NCI-H510A (cell line): Measurements from ENCODE around the gene GAPDH.
"Not testable (repeated sequence)": the region's sequence is repeated elsewhere in the genome, so short reads cannot be mapped to it uniquely, and the experiment has no call there.

ENCODE experiments used
- DNase-seq: peaks from one replicate; lab custom pipeline; 2025; lab: John Stamatoyannopoulos, UW

GAPDH gene

DNA sequence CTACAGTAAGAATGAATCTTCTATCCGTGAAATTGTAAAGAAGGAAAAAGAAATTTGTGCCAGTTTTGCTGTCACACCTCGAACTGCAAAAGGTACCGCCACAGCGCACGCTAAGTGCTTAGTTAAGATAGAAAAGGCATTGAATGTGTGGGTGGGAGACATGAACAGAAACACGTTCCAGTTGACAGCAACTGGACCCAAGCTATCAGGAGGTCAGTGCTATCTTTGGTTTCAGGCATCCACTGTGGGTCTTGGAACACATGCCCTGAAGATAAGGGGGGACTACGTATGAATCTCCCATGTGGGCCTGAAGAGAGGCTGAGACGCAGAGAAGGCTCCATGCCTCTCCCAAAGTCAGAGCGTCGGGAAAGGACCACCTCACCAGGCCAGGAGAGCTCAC lies 11.7 kb downstream of the GAPDH start:
- no peak for DNase-seq

DNA sequence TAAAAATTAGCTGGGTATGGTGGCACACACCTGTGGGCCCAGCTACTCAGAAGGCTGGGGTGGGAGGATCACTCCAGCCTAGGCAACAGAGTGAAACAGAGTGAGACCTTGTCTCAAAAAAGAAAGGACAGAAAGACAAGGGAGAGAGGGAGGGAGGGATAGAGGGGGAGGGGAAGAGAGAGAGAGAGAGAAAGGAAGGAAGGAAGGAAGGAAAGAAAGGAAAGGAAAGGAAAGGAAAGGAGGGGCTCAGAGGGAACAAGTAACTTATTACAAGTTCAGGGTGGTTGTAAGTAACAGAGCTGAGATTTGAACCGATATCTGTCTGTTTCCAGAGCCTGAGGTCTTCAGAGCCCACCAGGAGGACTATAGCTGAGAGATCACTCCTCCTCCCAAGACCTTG lies 13.2 kb downstream of the GAPDH start:
- DNase-seq = no peak

DNA sequence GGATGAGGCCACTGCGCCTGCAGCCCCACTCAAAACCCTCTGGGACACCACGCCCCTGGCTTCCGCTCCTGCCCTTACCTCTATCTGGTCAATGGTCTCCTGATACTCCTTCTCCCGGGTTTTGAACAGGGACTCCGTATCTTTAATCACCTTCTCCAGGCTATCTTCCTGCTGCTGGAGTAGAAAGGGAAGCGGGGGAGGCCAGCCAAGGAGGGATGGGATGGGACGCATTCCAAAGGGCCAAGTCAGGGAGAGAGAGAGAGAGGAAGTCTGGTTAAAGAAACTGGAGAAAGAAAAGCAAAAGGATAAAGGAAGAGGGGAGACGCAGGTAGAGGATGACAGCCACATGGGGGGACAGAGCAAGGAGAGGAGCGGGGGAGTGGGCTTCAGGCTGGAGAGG lies 13.7 kb downstream of the GAPDH start:
- no peak for DNase-seq

DNA sequence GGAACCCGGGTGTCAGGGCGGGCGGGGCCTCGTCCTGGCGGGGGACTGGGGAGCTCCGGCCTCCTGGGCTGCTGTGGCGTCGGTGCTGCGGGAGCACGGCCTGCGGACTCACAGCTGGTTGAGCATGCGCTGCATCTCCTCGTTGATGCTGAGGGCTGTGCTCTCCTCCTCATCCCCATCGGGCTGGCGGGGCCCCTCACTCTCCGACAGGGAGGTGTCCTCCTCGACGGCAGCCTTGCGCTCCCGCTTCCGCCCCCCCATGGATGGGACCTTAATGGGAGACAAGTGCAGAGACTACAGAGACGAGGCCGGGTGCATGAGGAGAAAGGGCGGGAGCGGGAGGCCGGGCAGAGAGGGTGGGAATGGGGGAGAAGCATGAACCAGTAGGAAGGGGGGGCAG lies 14.2 kb downstream of the GAPDH start:
- no peak for DNase-seq

DNA sequence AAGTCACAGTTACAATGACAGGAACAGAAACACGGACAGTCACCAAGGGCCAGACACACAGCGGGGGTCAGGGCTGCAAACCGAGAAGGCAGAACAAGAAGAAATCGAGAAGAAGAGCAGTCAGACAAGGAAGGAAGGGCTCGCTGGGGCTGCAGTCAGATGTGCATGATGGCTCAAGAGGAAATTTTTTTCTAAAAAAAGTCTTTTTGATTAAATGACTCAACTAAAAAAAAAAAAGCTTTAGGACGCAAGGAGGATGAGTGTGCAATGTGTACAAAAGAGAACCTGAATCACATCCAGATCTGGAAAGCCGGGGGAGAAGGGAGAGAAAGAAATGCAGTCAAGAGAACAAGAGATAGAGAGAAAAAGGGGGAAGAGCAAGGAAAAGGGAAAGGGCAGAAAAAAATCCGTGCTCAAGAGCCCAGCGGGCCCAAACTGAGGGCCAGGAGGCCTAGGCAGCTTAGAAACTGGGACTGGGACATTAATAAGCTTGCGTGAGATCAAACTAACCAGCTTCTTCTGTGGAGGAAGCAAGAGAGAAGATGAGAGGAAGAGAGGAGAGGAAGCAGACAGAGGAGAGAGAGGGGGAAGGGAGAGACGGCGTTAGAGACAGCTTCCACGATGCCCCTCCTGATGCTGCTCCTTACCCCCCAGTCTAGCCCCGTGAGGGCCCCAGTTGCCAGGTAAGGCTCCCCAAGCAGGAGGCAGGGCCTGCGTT lies 14.8 kb downstream of the GAPDH start:
- DNase-seq = no peak

DNA sequence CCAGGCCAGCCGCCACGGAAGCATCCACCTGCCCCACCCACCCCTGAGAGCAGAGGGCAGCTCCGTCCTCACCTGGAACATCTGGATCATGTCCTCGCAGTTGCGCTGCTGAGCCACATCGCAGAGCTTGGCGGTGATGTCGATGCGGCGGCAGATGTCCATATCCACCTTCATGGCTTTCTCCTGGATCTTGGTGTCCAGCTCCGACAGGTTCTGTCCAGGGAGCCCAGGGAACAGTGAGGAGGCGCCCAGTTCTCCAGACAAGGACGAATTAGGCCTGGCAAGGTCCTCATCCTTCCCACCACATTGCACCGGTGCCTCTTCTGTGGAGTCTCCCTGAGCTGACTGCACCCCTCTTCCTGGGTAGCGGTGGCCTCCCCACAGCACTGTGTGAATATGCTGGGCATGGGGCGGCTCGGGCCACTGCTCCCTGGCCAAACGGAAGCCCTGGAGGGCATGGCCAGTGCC lies 15.4 kb downstream of the GAPDH start:
- no peak for DNase-seq

DNA sequence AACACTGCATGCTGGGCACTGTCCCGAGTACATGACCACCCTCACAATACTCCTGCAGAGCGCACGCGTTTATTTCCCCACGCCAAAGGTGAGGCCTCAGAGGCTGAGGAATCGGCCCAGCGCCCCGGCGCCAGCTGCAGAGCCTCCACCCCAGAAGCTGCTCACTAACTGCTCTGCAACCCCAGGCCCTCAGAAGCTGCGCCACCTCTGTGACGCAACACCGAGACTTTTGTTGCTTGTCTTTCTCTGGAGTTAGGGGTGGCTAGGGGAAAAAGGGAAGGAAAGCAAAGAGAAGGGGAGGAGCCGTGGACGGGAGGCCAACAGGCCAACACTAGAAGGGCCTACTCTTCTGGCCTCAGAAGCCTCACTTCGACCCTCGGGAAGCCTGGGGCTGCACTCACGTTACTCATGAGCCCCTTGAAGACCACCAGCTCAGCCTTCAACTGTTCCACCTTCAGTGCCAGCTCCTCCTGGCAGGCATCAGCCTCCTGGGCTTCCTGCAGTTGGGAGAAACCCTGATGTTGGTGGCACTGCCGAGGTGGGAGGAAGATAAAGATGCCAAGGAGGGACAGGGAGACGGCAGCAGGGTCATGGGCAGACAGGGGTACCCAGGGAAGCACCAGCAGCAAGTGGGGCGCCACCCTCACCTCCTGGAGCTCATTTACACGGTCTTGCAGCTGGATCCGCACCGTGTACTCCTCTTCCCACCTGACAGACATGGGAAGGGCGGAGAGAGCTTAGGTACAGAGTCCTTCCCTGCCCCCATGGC lies 16.2 kb downstream of the GAPDH start:
- no peak for DNase-seq

DNA sequence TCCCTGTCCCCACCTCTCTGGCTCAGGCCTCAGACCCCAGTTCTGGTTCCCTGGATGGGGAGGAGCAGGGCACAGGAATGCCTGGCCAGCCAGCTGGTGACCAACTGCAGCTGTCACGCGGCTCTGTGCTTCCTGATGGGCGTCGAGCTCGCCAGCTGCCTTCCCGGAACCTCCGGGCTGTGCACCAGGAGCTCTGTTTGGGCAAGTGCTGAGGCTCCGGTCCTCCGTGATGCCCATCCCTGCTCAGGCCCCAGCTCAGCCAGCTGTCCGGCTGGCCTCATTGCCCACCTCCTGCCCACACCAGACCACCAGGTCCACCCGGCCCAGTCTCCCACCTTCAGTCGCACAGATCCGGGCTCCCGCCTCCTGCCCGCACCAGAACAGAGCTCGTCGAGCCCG lies 16.7 kb downstream of the GAPDH start:
- no peak for DNase-seq

DNA sequence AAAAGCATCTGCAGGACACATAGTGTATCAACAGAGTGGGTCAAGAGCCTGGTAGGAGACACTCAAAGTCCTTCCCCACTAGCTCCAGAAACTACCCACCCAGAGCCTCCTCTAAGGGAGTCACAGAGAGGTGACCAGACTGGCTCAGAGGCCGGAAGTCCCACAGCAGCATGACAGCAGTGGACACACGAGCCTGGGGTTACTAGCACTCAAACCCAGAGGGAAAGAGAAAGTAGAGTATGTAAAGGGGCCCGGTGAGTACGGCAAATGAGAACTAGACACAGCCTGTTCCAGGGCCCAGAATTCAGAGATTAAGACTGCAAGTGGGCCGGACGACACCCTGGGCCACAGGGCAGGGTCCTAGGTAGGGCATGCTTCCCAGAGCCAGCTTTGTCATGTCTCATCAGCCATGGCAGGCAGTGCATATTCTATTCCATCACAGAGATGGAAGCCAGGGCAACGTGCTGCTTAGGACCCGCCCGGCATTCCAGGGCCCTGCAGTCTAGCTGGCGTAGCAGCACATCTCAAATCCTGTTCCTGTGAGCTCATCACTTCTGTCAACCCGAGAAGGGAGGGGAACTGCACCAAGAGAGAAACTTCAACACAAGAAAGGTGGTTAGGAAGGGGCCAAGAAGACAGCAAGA lies 17.3 kb downstream of the GAPDH start:
- DNase-seq = no peak

DNA sequence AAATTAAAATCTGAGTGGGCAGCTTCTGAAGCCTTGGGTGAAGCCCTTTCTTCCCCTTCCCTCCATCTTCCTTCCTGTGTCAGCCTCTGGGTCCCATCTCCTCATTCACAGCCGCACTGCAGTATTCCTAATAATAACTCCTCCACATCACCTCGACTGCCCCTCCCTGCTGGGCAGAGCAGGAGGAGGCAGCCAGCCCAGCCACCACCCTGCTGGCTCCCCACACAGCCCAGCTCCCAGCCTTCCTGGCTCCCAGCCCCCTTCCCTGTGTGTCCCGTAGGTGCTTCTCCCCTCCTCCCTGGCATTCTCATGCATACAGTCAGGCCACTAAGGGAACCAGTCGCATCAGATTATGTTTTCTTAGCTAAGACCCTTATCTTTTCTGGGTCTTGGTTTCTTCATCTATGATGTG lies 17.8 kb downstream of the GAPDH start:
- DNase-seq = no peak

DNA sequence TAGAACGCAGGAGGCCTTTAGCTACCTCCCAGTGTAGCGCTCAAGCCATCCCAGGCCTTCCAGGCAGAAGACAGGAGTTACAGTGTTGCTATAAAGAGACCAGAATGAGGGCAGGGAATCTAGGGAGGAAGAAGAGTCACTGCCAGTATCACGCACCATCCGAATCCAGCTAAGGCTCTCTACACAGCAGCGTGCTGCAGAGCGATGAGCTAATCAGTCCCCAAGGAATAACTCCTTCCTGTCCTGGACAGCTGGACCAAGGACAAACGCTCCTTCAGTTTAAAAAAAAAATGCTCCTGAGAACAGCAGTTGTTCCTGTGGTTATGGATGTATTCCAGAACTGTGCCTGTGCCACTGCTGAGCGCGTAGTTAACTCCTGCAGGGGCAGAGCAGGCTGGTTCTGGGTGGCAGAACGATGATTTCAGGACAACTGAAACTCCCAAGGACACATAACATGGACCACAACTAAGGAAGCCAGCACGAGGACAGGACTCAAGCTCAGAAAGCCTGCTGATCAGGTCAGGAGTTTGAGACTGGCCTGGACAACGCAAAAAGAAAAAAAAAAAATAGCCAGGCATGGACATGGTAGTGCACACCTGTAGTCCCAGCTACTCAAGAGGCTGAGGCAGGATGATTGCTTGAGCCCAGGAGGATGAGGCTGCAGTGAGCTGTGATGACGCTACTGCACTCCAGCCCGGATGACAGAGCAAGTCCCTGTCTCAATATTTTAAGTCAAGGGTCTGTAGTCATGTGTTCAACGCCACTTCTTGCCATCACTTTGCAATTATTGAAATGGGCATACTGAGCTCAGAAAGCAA lies 18.9 kb downstream of the GAPDH start:
- no peak for DNase-seq

DNA sequence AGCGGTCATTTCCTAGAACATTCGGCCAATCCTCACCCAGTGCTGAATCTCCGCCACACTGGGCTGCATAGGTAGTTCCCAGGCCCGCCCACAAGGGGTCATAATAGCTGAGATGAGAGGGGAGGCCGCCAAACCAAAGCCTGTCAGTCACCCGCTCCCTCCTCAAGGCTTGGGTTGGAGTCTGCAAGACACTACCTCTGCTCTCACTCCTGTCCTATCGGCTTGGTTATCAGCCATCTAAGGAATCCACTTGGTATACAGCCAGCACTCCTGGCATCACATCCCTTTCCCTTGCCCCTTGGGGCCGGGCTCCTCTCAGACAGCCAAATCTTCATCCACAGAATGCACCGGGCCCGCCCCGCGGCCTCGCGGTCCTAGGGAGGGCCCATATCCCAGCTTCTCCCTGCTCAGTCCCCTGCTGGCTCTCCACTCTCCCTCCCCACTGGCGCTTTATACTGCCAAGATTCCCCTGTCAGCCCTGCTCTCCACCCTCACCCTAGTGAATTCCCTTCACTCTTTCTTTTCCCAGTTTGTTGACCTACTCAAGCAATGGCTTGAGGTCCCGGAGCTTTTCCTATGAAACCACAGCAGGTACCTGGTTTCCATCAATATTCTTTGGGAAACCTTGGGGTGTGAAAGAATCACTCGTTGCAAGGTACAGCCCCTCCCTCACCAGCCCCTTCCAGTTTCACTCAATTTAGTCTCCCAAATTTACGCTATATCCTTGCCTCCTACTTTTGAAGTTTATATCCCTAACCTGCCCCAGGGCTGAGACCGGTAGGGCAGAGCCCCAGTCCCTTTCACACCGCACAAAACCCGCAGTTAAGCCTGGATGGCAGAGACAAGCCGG lies 20.1 kb downstream of the GAPDH start:
- DNase-seq = peak; percentile 14

DNA sequence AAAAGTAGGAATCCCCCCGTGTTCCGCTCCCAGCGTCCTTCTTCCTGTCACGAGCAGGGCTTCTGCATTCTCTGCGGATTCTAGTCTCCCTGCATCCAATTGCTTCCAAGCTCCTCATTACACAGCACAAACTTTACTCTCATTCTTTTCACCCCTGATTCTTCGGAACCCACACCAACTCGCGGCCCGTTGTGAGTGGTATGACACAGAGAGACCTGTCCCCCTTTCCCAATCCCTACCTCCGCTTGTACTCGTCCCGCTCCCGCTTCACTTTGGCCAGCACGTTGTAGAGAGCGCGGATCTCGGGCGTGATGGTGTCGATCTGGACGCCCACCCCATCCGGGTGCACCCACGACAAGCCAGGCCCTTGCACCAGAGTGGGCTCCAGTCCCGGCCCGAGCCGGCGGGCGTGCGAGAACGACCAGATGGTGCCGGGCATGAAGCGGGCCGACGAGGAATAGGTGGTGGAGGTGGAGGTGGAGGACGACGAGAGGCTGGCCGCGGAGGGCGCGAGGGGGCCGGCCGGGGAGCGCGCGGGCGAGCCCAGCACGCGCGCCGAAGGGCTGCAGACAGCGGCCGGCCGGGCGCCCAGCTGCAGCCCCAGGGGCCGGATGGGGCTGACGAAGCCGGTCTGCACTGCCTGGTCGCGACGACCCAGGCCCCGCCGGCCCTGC lies 20.8 kb downstream of the GAPDH start:
- DNase-seq = no peak

DNA sequence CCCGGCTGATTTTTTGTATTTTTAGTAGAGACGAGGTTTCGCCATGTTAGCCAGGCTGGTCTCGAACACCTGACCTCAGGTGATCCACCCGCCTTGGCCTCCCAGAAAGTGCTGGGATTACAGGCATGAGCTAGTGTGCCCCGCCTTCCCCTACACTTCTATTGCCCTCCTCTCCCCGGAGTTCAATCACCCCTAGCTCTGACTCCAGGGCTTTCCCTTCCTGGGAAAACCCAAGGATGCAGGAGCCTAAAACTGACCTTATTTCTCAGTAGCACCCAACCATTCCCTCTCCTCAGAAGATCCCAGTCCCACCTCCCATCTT lies 22.1 kb downstream of the GAPDH start:
- DNase-seq = not testable (repeated sequence)

DNA sequence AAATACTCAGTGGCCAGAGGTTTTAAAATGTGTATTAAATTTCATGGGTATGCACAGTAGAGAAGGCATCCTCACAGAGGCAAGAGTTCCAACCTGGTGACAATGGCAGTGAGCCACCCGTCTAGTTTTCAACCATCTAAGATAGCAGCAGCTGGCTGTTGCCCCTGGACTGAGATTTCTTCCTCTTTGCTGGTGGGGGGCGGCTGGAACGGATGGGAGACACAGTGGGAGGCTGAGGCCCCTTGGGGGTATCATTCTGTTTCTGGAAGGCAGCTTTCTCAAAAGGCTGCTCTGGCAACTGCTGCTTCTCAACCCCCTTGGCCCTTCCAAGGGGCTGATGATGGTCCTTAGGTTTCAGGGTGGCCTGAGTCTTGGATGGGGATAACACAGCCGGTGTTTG lies 22.5 kb downstream of the GAPDH start:
- DNase-seq = no peak

DNA sequence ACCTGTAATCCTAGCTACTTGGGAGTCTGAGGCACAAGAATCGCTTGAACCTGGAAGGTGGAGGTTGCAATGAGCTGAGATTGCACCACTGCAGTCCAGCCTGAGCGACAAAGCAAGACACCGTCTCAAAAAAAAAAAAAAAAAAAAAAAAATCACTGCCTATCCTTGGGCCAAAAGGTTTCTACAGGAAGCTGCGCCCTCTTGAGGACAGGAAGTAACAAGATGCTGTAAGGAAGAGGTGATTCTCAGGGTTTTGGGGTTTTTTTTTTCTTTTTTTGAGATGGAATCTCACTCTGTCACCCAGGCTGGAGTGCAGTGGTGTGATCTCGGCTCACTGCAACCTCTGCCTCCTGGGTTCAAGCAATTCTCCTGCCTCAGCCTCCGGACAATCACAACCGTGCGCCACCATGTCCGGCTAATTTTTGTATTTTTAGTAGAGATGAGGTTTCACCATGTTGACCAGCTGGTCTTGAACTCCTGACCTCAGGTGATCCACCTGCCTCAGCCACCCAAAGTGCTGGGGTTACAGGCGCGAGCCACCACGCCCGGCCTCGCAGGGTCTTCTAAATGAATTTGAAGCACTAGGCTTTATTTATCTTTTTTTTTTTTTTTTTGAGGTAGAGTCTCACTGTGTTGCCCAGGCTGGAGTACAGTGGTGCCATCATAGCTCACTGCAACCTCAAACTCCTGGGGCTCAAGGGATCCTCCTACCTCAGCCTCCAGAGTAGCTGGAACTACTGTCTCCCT lies 23.9 kb downstream of the GAPDH start:
- DNase-seq = not testable (repeated sequence)

DNA sequence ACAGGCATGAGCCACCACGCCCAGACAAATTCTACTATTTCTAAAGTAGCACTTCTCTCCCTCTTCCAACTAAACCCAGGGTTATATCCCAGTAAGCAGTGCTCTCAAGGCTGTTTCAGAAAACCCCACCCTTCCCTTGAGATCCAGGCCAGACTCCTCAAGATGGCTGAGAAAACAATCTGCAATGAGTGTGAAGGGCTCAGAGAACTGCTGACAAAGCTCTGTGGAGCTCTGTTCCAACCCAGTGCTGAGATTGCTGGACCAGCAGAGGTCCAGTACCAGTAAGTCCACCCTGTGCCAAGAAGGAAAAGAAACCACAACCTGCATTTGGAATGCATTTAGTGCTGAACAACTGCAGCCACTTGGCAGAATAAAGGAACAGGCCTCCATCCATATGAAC lies 25.2 kb downstream of the GAPDH start:
- no peak for DNase-seq

DNA sequence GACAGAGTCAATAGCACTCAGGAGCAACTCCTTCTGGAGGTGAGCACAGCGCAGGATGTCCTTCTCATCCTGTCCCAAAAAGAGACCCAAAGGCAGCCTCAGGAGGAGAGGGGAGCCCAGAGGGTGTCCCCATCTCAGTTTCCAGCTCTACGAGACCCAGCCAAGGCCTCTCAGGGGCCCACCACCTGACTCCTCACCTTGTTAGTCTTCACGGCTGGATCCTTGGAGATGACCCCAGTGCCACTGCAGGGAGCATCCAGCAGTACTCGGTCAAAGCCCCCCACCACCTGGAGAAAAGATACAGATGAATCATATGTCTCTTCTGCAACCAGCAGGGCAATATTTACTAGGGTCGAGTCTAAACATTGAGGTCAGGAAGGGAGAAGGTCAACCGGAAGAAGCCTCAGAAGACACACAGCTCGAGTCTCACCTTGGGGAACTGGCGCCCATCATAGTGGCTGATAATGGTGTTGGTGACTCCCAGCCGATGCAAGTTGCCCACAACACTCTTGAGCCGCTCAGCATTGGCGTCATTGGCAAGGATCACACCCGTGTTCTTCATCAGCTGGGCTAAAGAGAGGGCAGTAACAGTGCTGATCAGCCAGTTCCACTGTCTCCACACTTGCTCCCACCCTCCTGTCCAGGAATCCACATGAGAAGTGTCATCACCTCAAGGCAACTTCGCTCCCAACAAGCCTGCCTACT lies 26.3 kb downstream of the GAPDH start:
- no peak for DNase-seq

DNA sequence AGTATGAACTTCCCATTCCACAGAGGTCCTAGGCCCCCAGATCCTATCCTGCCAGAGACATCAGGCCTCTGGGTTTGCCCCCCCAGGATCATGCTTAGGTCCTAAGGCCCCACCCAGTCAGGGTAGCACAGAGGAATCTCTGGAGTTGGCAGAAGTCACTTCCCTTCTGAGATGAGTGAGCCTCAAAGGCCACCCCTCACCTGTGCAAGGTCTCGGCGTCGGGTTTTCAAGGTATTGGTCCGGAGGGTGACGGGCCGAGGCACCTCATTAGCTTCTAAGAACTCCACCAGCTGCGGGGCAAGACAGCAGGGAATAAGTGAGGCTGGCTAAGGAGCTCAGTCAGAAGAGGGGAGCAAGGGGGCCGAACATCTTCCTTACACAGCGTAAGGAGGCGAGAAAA lies 28.6 kb downstream of the GAPDH start:
- DNase-seq = no peak
